CD4-positive, alpha-beta T cell treated with Interferon alpha-2 for 1 hour (primary cell): ENCODE data around the gene VCX3B.
"Not testable (repeated sequence)": the region's sequence is repeated elsewhere in the genome, so short reads cannot be mapped to it uniquely, and the experiment has no call there.

ENCODE experiments used
- DNase-seq, 2 donors: peaks; one replicate each; pipeline ENCODE4 v3.0.0-alpha.2; 2020 to 2022

Gene VCX3B

DNA sequence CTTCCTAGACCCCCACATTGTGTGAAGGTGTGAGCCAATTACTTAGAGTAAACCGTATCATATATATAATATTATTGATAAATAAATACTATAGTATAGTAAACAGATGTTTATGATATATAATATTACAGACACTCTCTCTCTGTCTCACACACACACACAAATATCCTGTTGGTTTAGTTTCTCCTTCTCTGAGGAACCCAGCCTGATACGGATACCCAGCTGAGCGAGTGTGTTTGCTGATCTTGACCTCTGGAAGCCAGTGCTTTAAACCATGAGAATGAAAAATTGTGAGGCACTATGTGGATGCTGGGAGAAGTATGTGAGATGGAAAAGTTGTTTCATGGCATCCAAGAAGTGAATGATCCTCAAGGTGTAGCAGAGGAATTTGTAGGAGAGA is at the start of gene VCX3B:
Gene VCX3B, plus strand, starts transcription at position 301 of the 400 bp plus-strand sequence. CDS start 621 bp downstream, outside the sequence.
- not testable (repeated sequence) for DNase-seq

DNA sequence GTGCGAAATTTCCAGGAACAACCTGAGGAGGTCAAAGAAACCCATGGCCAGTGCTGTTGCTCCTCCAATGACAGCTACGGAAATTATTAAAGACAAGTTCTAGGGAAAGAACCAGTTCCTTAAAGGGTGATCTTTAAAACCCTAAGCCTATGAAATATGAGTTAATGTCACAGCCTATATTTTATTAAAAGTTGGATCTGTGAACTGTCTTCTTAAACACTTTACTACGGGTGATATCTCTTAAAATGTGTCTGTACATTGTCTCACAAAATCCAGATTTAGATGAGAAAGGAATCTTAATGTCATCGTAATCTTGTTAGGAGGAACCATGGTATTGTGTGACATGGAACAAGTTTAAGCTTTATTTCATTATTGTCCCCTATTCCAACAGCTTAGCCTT is 46.3 kb upstream of the VCX3B start:
- DNase-seq: no peak

DNA sequence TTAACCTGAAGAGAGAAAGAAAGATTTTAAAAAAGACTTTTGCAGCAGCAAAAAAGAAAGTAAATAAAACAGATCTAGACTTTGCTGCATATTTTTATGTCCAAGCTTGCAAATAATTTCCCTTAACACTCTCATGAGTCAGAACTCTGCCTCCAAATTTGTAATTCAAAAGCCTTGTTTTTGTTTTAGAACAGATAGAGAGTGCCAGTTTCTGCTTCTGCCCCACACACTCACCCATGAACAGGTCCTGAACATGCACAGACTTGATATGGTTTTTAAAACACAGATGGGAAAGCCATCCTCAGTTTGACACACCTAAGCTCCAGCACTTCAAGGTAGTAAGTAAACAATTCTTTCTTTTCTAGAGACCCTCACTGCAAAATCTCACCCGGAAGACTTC is 39.7 kb upstream of the VCX3B start:
- DNase-seq: no peak

DNA sequence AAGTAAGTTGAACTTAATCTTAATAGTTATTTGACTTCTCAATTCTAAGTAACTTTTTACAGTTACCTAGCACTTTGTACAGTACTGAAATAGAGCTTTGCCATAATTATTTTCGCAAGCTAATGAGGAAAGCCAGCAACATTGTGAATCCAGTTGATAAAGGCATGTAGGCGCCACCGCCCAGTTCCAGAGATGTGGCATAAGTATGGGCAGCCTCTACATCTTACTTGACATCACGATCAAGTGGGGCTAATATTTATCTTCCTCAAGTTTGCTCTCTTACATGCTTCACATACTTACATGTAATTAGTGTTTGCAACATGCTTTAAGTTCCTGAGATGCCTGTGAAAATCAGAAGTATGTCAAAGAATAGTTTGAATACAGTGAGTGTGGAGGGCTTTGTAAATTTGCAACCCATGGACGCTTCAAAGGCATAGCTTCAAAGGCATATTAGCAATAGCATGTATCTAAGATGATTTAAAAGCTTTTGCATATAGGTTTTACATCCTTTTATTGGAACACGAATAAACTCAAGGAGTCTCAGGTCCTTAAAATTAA is 34.9 kb upstream of the VCX3B start:
- no peak for DNase-seq

DNA sequence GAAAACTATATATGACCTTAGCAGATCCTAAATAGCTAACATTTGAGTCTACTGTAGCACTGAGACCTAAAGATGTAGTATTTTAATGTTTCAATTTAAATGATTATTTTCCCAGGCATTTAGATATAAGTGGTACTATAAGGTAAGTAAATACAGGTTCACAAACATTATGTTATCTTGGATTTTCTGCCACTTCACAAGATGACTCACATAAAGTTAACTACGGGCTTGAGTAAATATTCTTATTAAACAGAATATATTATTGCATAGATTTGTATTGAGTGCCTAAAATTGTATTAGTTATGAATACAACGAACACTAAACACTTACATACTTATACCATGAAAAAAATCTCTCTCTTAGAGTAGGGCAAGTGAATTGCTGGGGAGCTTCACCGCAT is 34.2 kb upstream of the VCX3B start:
- no peak for DNase-seq

DNA sequence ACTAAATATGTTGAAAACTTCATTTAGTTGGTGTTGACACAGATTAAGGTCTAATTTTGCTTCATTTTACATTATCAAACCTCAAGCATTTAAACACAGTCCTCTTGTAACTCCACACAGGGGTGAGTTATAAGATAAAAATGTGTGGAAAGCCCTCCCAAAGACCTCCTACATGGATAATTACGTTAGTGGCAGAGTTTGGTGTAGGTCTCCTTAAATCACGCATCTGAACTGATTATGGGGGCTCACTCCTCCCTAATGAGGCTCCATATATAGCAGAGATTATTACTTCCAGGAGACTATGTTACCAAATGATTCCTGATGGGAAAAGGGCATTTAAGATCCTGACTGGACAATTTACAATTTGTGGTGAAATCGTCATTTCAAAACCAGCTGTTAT is 32.2 kb upstream of the VCX3B start:
- DNase-seq: no peak

DNA sequence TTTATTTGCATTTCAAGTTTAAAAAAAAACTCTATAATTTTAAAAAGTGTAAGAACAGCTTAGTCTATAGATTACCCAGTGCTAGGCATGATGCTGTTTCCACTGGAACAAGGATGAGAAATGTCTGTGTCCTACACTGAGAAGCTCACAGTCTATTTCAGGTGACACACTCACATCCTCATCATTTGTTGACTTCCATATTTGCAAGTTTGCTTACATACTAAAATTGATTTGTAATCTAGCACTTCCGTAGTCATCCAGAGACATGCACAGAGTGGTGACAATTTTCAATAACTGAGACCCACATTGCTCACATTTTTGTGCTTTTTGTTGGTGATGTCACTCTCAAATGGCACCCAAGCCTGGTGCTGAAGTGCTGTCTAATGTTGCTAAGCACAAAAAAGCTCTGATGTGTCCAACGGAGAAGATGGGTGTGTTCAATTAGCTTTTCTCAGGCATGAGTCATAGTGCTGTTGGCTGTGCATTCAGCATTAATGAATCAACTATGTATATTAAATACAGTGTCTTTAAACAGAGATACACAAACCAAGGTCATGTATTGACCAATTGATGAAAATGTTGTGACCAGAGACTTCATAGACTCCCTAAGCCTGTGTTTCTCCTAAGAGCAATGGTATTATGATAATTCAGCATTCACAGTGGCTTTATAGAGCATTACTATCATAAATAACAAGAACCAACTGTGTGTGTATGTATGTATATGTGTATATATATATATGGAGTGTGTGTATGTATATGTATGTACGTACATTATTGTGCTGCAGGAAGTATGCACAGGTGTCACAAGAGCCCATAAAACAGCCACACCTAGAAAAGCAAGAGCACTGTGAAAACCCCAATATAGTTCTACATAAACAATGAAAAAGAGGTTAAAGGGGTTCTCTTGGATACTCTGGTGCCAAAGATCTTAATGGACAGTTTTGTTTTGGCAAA is 31.2 kb upstream of the VCX3B start:
- DNase-seq: no peak

DNA sequence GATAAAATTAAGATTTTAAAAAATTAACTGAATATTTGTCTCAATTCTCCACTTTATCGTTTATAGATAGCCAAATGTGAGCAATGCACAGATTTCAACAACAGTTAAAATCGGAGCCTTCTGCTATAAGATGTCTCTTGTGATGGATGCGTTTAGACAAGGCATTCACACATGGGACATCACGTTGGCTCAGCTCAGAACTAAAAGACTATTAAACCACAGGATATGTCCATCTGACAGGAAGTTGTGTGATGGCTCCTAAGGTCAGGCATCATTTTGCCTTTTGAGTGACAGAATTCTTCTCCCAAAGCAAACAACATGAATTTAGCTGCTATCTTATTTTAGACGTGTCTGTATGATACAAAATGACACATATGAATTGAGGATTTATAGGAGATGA is 17.3 kb upstream of the VCX3B start:
- no peak for DNase-seq

DNA sequence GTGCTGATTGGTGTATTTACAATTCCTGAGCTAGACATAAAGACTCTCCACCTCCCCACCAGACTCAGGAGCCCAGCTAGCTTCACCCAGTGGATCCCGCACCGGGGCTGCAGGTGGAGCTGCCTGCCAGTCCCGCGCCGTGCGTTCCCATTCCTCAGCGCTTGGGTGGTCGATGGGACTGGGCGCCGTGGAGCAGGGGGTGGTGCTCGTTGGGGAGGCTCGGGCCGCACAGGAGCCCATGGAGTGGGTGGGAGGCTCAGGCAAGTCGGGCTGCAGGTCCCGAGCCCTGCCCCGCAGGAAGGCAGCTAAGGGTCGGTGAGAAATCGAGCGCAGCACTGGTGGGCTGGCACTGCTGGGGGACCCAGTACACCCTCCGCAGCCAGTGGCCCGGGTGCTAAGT is 12.3 kb upstream of the VCX3B start:
- not testable (repeated sequence) for DNase-seq

DNA sequence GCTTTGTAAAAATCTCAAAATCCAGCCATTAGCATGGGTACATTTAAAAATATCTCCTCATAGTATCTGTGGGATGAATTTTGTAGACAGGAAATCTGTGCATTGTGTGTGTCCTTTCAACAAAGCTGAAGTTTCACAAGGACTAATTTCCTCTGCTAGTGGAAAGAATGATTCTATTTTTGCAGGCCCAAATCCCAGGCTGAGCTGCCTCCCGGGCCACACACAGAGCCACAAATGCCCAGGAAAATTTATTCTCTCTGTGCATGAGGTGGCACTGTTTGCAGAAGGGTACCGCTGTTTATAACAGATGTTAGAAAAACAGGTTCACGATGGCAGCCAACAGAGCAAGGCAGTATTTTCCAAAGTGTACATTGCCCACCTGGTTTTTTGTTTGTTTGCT is 11.0 kb upstream of the VCX3B start:
- DNase-seq: no peak

DNA sequence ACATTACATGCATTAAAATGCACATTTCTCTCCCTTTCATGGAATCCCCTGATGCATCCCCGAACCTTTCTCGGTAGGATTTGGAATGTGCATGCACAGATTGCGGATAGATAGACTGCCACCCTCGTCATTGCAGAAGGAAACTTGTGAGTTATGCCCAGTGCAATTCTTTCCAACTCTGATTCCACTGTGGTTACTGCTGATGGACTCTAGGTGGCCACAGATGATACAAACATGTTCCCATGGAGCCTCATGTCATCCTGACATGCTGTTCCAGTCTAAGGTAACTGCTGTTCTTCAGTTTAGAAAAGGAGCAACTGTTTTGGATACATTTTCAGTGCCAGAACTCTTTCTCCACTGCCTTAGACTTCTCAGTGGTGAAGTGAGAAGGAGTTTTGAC is 9.1 kb upstream of the VCX3B start:
- DNase-seq: no peak

DNA sequence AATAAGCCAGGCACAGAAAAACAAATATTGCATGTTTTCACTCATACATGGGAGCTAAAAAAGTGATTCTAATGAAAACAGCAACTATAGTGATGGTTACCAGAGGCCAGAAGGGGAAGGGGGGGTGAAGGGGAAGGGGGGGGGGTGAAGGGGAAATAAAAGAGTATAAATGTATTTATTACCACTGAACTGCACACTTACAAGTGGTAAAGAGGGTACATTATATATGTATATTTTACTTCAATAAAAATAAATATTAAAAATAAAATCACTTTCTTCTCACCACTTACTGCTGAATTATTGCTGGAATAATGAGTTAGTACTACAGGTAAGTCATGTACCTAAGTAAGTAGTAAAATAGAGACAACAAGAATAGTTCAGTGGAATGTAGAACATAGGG is 2.1 kb upstream of the VCX3B start:
- no peak for DNase-seq

DNA sequence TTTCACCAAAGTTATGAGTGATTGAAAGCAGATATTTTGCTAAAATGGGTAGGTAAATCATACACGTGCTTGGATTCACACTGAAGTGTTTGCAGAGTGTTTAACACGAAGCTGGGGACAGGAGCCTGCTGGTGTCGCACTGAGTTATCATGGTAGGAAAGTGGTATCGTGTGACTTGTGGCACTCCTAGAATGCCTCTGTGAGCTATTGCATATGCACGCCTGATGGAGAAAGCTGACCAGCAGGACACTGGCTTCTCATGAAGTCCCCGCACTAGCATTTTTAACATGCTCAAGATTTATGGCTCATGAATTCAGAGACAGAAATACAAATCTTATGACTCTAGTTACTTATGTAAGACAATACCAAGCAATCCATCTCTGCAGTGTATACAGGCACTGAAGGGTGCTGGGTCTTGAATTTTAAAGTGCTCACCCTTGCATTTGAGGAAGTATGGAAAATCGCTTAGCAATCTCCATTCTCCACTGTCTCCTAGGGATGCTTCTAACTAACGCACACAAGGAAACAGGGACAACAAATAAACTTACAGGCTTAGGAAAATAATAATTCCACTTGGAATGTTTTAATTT is 19.8 kb downstream of the VCX3B start:
- no peak for DNase-seq

DNA sequence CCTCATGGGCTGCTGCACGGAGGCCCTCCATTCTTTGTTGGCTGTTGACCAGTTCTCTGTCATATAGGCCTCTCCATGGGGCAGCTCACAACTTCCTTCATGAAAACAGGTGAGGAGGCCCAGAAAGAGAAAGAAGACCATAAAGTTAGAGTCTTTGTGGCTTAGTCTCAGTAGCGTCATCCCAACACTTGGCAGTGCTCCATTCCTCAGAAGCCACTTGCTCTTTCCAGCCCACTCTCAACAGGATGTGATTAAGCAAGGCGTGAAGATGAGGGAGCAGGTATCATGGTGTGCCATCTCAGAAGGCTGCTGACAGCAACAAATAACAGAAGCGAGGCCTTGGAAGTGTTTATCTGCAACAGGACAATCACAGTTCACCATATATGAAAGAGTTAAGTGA is 30.4 kb downstream of the VCX3B start:
- DNase-seq: not testable (repeated sequence)

DNA sequence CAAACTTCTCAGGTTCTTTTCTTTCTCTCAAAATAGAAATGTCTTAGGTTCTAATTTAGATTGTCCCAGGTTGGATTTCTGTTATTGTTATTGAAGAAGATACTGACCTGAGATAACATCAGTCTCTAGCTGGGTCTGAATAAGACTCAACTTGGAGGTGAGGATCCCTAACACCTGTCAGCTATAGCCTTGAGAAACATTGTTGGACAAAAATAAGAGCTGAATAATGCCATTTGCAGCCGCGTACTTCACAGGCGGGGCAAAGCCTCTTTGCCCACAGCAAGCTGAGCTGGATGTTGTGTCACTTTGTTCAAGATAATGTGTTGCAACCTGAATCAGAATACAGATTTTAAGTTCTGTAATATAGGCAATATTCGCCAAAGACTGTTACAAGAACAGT is 35.6 kb downstream of the VCX3B start:
- no peak for DNase-seq

DNA sequence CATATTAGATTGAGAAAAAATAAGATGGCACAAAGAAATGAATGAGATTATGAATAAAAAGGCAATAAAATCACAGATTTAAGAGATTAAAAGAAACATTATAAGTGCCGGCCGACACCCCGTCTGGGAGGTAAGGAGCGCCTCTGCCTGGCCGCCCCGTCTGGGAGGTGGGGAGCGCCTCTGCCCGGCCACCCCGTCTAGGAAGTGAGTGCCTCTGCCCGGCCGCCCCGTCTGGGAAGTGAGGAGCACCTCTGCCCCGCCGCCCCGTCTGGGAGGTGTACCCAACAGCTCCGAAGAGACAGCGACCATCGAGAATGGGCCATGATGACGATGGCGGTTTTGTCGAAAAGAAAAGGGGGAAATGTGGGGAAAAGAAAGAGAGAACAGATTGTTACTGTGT is 37.5 kb downstream of the VCX3B start:
- not testable (repeated sequence) for DNase-seq

DNA sequence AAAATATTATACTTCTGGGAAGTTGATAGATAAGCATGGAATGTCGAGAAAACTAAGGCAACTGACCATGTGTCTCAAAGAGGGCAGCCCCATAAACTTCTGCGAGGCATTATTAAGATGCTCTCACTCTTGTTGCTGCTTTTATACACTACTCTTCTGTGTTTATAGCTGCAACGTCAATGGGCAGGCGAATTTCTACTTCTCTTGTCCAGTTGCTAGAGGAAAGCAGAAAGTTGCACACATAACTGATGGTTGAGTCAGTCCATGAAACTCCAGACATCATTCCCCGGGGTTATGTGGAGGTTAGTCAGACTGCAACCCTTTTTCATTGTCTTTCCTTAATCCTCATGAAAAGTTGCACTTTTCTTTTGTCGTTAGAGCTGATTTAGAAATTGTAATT is 39.8 kb downstream of the VCX3B start:
- no peak for DNase-seq
